ENCODE results near the gene HMCES.
A peak's percentile ranks its signal among the peaks of the same experiment; 100 is the strongest.

The HMCES gene

DNA sequence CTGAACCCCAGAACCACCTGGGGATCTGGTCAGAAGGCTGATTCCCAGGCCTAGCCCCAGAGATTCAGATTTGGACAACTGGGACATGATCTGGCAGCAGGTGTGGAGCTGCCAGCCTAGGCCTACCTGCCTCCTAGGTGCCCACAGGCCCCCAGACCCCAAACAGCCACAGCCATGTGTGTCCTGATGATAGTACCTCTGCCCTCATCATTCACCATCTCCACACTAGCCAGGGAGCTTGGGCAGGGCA, 34.7 kb downstream of the HMCES start:
- DNase-seq (ENCODE audit: insufficient read length, low spot score) (no peak), FAIRE-seq (no peak)
- TF ChIP-seq, protein P1, sequence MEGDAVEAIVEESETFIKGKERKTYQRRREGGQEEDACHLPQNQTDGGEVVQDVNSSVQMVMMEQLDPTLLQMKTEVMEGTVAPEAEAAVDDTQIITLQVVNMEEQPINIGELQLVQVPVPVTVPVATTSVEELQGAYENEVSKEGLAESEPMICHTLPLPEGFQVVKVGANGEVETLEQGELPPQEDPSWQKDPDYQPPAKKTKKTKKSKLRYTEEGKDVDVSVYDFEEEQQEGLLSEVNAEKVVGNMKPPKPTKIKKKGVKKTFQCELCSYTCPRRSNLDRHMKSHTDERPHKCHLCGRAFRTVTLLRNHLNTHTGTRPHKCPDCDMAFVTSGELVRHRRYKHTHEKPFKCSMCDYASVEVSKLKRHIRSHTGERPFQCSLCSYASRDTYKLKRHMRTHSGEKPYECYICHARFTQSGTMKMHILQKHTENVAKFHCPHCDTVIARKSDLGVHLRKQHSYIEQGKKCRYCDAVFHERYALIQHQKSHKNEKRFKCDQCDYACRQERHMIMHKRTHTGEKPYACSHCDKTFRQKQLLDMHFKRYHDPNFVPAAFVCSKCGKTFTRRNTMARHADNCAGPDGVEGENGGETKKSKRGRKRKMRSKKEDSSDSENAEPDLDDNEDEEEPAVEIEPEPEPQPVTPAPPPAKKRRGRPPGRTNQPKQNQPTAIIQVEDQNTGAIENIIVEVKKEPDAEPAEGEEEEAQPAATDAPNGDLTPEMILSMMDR (IDR thresholded peaks at IDR 0.05; ENCODE audit: insufficient read depth, missing control alignments), result no peak

DNA sequence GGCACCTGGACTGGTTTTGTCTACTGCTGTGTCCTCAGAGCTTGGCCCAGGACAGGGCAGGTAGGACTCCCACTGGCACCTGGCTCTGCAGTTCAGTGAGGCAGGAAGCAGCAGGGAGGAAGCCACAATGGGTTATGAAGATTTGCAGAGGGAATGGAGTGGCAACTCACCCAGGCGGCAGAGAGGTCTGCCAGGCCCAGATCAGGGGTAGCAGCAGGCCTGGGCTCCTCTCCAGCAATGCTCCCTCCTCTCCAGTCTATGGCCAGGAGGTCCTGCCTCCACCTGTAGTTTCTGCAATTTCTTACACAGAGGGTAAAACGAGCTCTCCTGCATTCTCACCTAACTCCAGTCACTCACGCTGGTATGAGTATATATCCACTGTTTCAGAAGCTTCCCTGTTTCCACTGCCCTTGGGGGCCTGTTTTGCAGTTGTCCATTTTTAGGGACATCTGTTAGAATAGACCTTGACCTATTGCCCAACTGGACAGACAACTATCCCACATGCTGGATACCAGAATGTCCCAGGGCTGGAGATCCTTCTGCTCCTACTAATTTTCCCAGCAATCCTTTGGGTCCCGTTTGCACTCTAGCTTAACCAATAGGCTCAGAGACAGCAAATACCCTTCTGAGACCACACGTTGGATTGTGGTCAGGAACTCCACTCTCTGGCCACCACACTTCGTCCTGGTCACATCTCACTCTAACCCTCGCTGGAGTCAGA, 35.2 kb downstream of the HMCES start:
- no peak for FAIRE-seq
- DNase-seq (ENCODE audit: insufficient read length, low spot score), result no peak
- TF ChIP-seq, protein P1 (IDR thresholded peaks at IDR 0.05; ENCODE audit: insufficient read depth, missing control alignments), result no peak

DNA sequence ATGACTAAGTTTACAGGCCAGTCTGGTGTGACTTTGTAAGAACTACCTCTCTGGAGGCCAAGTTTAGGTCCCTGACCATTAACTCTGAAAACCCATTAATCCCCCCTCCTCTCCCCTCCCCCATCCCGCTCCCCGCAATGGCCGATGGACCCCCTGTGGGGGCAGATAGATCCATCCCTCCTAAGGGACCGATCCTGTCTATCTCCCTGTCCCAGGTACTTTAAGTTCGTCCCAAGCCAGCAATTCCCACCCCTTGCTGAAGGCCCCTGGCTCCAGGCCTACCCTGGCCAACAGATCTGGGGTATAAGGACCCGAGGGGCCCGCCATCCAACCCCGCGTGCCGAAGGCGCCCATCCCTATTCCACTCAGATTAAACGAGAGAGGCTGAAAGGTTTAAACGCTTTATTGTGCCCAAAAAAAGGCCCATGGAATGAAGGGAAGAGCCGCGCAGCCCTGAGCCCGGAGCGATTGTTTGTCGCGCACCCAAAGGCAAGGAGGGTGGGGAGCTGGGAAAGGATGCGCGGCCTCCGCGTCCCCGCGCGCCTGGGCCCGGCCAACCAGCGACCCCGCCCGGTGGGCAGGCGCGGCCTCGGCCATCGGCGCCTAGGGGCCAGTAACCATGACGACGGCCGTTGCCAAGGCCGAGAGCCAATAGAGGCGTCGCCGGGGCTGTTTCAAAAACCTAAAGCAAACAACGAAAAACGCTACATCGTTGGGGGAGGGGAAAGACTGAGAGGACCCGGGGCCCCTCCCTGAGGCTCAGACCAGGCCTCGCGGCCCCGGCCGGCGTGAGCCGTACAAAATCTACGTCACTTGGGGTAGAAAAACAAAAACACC, 35.9 kb downstream of the HMCES start:
- TF ChIP-seq, protein P1 (IDR thresholded peaks at IDR 0.05; ENCODE audit: insufficient read depth, missing control alignments), result peak; percentile 38
- DNase-seq (ENCODE audit: insufficient read length, low spot score) (peak; percentile 72), FAIRE-seq (no peak)

DNA sequence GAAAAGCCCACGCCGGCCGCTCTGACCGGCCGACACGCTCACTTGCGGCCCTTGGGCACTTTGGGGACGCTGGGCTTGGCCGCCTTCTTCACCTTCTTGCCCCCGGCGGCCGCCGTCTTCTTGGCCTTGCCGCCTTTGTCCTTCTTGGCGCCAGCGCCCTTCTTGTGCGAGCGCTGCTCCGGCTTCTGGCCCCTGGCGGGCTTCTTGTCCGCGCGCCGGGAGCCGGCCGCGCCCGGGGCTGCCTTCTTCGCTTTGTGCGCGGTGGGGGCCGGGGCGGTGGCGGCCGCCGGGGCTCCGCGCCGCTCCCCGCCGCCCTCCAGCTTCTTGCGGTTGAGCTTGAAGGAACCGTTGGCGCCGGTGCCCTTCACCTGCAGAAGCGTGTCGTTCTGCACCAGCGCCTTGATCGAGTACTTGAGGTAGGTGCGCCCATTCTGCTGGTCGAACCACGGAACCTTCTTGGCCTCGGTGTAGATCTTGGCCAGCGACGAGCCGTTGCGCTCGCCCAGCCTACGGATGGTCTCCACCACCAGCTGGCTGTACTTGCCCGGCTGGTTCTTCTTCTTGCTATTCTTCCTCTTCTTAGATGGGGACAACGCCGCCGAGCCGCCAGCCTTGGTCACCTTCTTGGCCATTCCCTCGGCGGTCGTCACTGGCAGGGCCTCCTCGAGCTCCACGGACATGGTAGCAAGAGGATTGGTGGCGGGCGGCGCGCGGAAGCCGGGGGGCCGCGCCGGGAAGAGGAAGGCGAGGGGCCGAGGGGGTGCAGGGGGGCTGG, 36.7 kb downstream of the HMCES start:
- FAIRE-seq (no peak), DNase-seq (ENCODE audit: insufficient read length, low spot score) (no peak)
- TF ChIP-seq, protein P1 (IDR thresholded peaks at IDR 0.05; ENCODE audit: insufficient read depth, missing control alignments), result no peak

DNA sequence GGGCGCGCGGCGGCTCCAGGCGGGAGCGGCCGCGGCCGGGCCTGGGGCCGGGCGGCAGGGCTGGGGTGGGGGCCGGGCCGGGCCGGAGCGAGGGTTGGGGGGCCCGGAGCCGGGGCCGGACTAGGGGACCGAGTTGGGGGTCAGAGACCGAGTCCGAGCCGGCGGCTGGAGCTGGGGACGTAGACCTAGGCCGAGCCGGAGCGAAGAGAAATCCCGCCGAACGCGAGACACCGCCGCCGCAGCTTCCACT, 37.3 kb downstream of the HMCES start:
- TF ChIP-seq, protein P1 (IDR thresholded peaks at IDR 0.05; ENCODE audit: insufficient read depth, missing control alignments), result no peak
- no peak for FAIRE-seq
- DNase-seq (ENCODE audit: insufficient read length, low spot score), result no peak

DNA sequence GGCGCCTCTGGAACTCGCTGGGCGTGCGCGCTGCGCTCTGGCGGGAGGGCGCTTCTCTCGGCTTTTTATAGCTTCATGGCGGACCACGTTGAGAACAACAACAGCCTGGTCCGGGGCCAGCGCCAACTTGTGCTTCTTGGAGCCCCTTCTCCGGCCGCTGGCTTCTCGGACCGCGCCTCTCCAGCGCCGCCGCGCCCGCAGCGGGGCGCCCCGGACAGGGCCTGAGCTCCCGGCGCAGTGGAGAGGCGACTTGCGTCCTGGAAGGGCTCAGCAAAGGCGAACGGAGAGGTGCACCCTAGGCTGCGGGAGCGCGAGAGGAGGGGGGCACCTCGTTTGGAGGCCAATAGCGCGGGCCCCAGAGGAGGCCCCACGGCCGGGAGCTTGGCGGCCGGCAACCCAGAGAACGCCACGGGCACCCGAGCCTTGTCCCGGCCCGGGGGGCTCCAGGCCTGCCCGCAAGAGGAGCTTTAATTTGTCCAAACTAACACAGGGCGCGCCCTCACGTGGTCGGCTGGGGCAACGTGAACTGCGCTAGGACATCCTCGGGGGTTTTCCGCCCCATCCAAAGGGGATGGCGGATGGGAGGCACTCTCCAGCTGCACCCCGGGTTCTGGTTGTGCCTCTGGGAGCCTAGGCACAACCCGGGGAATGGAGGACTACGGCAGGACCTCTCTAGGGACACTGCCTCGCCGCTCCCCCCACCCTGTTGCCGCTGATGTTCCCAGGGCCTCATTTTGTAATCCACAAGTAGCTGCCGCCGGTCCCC, 37.8 kb downstream of the HMCES start:
- DNase-seq (ENCODE audit: insufficient read length, low spot score) (peak; percentile 81), FAIRE-seq (no peak)
- TF ChIP-seq, protein P1 (IDR thresholded peaks at IDR 0.05; ENCODE audit: insufficient read depth, missing control alignments), result peak; percentile 65
